Testis (tissue), 2 donors: ENCODE results near the gene LARP4.

ENCODE experiments used
- CTCF ChIP-seq, 3 experiments: fragments of 450-650 bp in 2 of 3; fragments of 200-600 bp in 1 of 3; sonication (generic) in 1 of 3; IDR thresholded peaks; one replicate each; pipeline ENCODE4 v1.5.1; 2016 to 2019; ENCODE audit warnings: antibody characterized with exemption in 3 of 3, mild to moderate bottlenecking in 2 of 3, moderate library complexity in 1 of 3
- POLR2A ChIP-seq: fragments of 450-650 bp; IDR thresholded peaks from one replicate; pipeline ENCODE4 v1.6.1; 2017; ENCODE audit warnings: antibody characterized with exemption, mild to moderate bottlenecking, moderate library complexity

DNA sequence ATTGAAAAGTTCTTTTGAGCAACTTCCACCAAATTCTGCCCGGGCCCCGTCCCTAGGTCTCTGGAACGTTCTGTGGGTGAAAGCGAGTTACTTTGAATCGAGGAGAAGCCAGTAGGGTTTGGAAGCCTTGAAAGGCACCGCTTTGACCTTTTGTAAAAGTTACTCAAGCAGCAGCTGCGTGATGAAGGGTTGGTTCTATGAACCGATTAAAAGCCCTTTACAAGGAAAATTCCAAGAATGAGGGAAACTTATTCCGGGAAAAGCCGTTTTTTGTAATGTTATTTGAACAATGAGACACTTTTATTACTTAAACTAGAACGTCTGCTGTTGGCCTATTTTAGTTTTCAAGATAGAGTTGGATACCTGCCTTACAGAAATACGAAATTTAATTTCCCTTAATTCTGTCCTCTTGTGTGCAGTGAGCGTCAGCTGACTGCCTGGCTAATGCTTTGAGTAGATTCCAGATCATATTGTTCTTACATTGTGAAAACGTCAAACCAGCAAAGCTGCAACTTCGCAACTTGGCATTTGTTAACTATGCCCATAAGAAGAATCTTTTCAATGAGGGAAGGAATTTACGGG lies 906 bp downstream of the LARP4 start:
- TF ChIP-seq CTCF (IDR thresholded peaks at IDR 0.05): no peak
- no peak for TF ChIP-seq POLR2A
